Testis (tissue), 2 donors: ENCODE measurements around the gene SIX2.

ENCODE experiments used
- CTCF ChIP-seq, 3 experiments: fragments of 450-650 bp in 2 of 3; fragments of 200-600 bp in 1 of 3; sonication (generic) in 1 of 3; IDR thresholded peaks; one replicate each; pipeline ENCODE4 v1.5.1; 2016 to 2019; ENCODE audit warnings: antibody characterized with exemption in 3 of 3, mild to moderate bottlenecking in 2 of 3, moderate library complexity in 1 of 3
- POLR2A ChIP-seq: fragments of 450-650 bp; IDR thresholded peaks from one replicate; pipeline ENCODE4 v1.6.1; 2017; ENCODE audit warnings: antibody characterized with exemption, mild to moderate bottlenecking, moderate library complexity

DNA sequence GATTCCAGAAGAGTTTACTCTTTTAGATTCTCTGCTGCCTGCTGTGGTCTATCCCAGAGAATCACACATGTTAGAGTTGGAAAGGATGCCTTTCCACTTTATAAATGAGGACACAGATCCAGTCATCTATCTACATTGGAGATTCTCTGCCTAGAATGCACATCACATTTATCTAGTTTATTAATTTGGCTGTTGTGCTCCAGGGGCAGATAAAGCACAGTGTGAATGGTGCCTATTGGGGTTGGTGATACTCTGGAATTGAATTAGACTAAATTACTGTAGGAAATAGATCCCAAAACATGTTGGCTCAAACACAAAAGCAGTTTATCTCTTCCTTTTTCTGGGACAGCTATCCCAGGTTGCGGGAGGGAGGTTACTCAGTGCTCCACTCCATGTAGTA is 14.9 kb downstream of the SIX2 start:
- no peak for TF ChIP-seq CTCF (IDR thresholded peaks at IDR 0.05)
- no peak for TF ChIP-seq POLR2A
